HepG2 (cell line): ENCODE results near the gene SERPINE2. TPM values are rescaled to one million over a fixed set of nuclear protein-coding genes. Genes with fewer than 3 reads are reported as not detected.

Experiments
- BRCA1 ChIP-seq: sonication (generic); formaldehyde crosslinking; IDR thresholded peaks from 2 replicates; pipeline ENCODE4 v1.4.0; 2020; ENCODE audit warnings: missing genetic modification reagents
- FOXA3 ChIP-seq: IDR thresholded peaks from 2 replicates; pipeline ENCODE4 v1.6.1; 2016; ENCODE audit warnings: missing genetic modification reagents, missing compliant biosample characterization
- GATAD2A ChIP-seq: IDR thresholded peaks from 2 replicates; pipeline ENCODE4 v1.6.1; 2016
- IRF2 ChIP-seq: IDR thresholded peaks from 2 replicates; pipeline ENCODE4 v1.6.1; 2018; ENCODE audit warnings: missing genetic modification reagents, missing compliant biosample characterization
- MED1 ChIP-seq: sonication (generic); formaldehyde crosslinking; IDR thresholded peaks from 2 replicates; pipeline ENCODE4 v1.4.0; 2020; ENCODE audit warnings: missing genetic modification reagents
- MIER3 ChIP-seq: IDR thresholded peaks from 2 replicates; pipeline ENCODE4 v1.6.1; 2016; ENCODE audit warnings: missing compliant biosample characterization, borderline replicate concordance
- RAD21 ChIP-seq: fragments of 450-650 bp; formaldehyde crosslinking; IDR thresholded peaks from 2 replicates; pipeline ENCODE4 v1.5.0; 2020; ENCODE audit warnings: mild to moderate bottlenecking
- RXRB ChIP-seq: IDR thresholded peaks from 2 replicates; pipeline ENCODE4 v1.6.1; 2016; ENCODE audit warnings: borderline replicate concordance, missing genetic modification reagents, missing compliant biosample characterization
- SAP130 ChIP-seq: IDR thresholded peaks from 2 replicates; pipeline ENCODE4 v1.6.1; 2016; ENCODE audit warnings: low read depth
- SMC3 ChIP-seq: IDR thresholded peaks from 2 replicates; pipeline ENCODE4 v1.6.1; 2011; ENCODE audit warnings: low read length, improper control_type of control experiment
- SOX5 ChIP-seq: IDR thresholded peaks from 2 replicates; pipeline ENCODE4 v1.6.1; 2016; ENCODE audit warnings: borderline replicate concordance
- TEAD3 ChIP-seq: optimal IDR thresholded peaks from 2 replicates; pipeline ENCODE3; 2016; ENCODE audit warnings: borderline replicate concordance
- ZHX2 ChIP-seq, 2 experiments: sonication (generic) in 1 of 2; formaldehyde crosslinking in 1 of 2; IDR thresholded peaks; 2 replicates each; pipeline versions ENCODE4 v1.6.1 to v1.9.0; 2014 to 2022; ENCODE audit warnings: antibody characterized with exemption in 1 of 2, borderline replicate concordance in 1 of 2, inconsistent platforms in 1 of 2, low read depth in 1 of 2, missing genetic modification reagents in 1 of 2
- ZMAT3 ChIP-seq: sonication (generic); formaldehyde crosslinking; conservative IDR thresholded peaks from 2 replicates; pipeline ENCODE4 v1.7.0; 2021; ENCODE audit warnings: missing genetic modification reagents
- ZNF652 ChIP-seq: IDR thresholded peaks from 2 replicates; pipeline ENCODE4 v1.6.1; 2016; ENCODE audit warnings: low read depth, borderline replicate concordance
- polyA plus RNA-seq, 8 experiments: library from polyadenylated mRNA; depleted of rRNA in 3 of 8; stranded (reverse) in 7 of 8; unstranded in 1 of 8; fragments of >200 nt; fragmentation: Illumina TruSeq in 4 of 8; extraction: Trizol in 4 of 8; gene quantifications; 2 replicates each; pipeline versions ENCODE4 v1.2.1 to v1.2.3, GENCODE V29; 2011 to 2016; ENCODE audit warnings: low read depth in 4 of 8, missing spikeins in 1 of 8, mixed read lengths in 1 of 8; ENCODE audit not compliant: insufficient read depth in 1 of 8
- total RNA-seq, 5 experiments: library from RNA; depleted of rRNA; stranded (reverse); fragments of >200 nt; fragmentation: Illumina TruSeq; extraction: Trizol; gene quantifications; 2 replicates each; pipeline ENCODE4 v1.2.3, GENCODE V29; 2016; ENCODE audit warnings: low read depth in 1 of 5
- TF ChIP-seq, protein P1 (sequence below): sonication (generic); formaldehyde crosslinking; IDR thresholded peaks from 2 replicates; pipeline ENCODE4 v1.4.0; 2020; ENCODE audit warnings: mild to moderate bottlenecking, missing genetic modification reagents
- TF ChIP-seq, protein P2 (sequence below): sonication (generic); formaldehyde crosslinking; IDR thresholded peaks from 2 replicates; pipeline ENCODE4 v1.4.0; 2020; ENCODE audit warnings: missing genetic modification reagents
- TF ChIP-seq, protein P3 (sequence below): IDR thresholded peaks from 2 replicates; pipeline ENCODE4 v1.6.1; 2018; ENCODE audit warnings: missing genetic modification reagents

The SERPINE2 gene
- total and polyA plus RNA-seq, 2 of the 13 experiments (the other 11 are each of a cell fraction or from before 2014, with no cell fraction given) = 7.9 to 18.1 TPM

- TF ChIP-seq MIER3 (CRISPR knock-in tag) = 0 out of 2 replicates have a peak, but pooled peaks have one; percentile 38
- no peak for TF ChIP-seq ZHX2 (IDR thresholded peaks at IDR 0.05; ENCODE audit: low read depth)
- TF ChIP-seq ZHX2 (CRISPR knock-in tag; IDR thresholded peaks at IDR 0.05; ENCODE audit: borderline replicate concordance) = no peak
- TF ChIP-seq TEAD3 (CRISPR knock-in tag) = peak; percentile 30
- TF ChIP-seq MED1 (CRISPR knock-in tag) = 0 out of 2 replicates have a peak, but pooled peaks have one; percentile 16
- TF ChIP-seq RAD21 (CRISPR knock-in tag) = peak; percentile 86
- TF ChIP-seq, protein P1, sequence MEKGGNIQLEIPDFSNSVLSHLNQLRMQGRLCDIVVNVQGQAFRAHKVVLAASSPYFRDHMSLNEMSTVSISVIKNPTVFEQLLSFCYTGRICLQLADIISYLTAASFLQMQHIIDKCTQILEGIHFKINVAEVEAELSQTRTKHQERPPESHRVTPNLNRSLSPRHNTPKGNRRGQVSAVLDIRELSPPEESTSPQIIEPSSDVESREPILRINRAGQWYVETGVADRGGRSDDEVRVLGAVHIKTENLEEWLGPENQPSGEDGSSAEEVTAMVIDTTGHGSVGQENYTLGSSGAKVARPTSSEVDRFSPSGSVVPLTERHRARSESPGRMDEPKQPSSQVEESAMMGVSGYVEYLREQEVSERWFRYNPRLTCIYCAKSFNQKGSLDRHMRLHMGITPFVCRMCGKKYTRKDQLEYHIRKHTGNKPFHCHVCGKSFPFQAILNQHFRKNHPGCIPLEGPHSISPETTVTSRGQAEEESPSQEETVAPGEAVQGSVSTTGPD = no peak
- 0 out of 2 replicates have a peak, but pooled peaks have one; percentile 59 for TF ChIP-seq BRCA1
- TF ChIP-seq SMC3 = peak; percentile 99
- 0 out of 2 replicates have a peak, but pooled peaks have one; percentile 31 for TF ChIP-seq FOXA3
- TF ChIP-seq, protein P2, sequence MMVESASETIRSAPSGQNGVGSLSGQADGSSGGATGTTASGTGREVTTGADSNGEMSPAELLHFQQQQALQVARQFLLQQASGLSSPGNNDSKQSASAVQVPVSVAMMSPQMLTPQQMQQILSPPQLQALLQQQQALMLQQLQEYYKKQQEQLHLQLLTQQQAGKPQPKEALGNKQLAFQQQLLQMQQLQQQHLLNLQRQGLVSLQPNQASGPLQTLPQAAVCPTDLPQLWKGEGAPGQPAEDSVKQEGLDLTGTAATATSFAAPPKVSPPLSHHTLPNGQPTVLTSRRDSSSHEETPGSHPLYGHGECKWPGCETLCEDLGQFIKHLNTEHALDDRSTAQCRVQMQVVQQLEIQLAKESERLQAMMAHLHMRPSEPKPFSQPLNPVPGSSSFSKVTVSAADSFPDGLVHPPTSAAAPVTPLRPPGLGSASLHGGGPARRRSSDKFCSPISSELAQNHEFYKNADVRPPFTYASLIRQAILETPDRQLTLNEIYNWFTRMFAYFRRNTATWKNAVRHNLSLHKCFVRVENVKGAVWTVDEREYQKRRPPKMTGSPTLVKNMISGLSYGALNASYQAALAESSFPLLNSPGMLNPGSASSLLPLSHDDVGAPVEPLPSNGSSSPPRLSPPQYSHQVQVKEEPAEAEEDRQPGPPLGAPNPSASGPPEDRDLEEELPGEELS (CRISPR knock-in tag) = peak; percentile 67
- peak; percentile 44; the same call in 1 of the 2 replicates for TF ChIP-seq RXRB (CRISPR knock-in tag)
- TF ChIP-seq, protein P3, sequence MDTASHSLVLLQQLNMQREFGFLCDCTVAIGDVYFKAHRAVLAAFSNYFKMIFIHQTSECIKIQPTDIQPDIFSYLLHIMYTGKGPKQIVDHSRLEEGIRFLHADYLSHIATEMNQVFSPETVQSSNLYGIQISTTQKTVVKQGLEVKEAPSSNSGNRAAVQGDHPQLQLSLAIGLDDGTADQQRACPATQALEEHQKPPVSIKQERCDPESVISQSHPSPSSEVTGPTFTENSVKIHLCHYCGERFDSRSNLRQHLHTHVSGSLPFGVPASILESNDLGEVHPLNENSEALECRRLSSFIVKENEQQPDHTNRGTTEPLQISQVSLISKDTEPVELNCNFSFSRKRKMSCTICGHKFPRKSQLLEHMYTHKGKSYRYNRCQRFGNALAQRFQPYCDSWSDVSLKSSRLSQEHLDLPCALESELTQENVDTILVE (CRISPR knock-in tag) = 0 out of 2 replicates have a peak, but pooled peaks have one; percentile 16
- TF ChIP-seq SOX5 (CRISPR knock-in tag) = 0 out of 2 replicates have a peak, but pooled peaks have one; percentile 25
- TF ChIP-seq ZMAT3 (CRISPR knock-in tag) = no peak
- TF ChIP-seq GATAD2A (CRISPR knock-in tag) = peak; percentile 22; the same call in 1 of the 2 replicates
- peak; percentile 42; the same call in 1 of the 2 replicates for TF ChIP-seq IRF2 (CRISPR knock-in tag)
- peak; percentile 39; the same call in 1 of the 2 replicates for TF ChIP-seq ZNF652 (CRISPR knock-in tag)
- peak; percentile 19; the same call in 1 of the 2 replicates for TF ChIP-seq SAP130 (CRISPR knock-in tag)
Measured at GRCh38 chr2:223993634-223994232, 45.4 kb downstream of the SERPINE2 start (continued).
